HG03060 (cell line): Measurements from ENCODE around the gene GGPS1.
"Not testable (repeated sequence)": the region's sequence is repeated elsewhere in the genome, so short reads cannot be mapped to it uniquely, and the experiment has no call there.

Experiments used
- ATAC-seq: cut with Tn5 transposase; IDR thresholded peaks from one replicate; pipeline ENCODE4 v1.9.1; 2021; ENCODE audit warnings: low read depth, moderate number of reproducible peaks; ENCODE audit not compliant: unreplicated experiment

Gene GGPS1

DNA sequence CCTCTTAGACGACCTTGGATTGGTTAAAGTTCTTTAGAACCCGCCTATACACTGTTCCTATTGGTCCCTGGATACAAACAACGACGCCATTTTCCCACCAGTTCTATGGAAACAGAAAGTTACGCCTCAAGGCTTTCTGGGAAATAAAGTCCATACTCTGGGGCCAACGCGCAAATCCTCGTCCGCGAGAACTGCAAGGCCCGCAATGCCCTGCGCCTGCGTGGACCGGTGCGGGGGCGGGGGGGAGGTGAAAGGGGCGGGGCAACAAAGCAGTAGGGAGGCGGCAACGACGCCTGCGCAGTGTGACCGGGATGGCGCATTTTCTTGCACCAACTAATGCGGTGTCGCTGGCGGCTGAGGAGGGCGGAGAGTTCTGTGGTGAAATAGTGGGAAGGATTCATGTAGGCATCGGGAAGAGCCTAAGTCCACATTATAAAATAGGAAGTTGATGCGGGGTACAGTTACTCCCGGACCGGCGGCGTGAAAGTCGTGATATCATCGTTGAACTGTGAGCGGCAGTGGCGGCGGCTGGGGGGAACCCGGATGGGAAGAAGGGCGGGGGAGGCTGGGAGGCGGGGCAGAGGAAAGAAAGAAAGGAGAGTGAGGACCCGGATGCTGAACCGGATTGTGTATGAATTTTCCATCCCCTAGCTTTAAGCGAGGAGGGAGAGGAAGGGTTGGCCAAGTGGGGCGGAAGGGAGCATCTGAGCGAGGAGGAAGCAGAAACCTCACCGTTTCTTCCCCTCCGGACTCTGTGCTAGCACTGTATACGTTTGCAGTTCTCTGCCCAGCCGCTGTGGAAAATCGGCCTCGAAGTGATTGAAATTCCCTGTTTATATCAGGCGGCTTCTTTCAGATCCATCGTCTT is at the start of gene GGPS1:
GGPS1 (plus strand) TSS at position 300 of the 868 bp plus-strand sequence. CDS start 6,695 bp downstream, outside the sequence.
- peak; percentile 73 for ATAC-seq

DNA sequence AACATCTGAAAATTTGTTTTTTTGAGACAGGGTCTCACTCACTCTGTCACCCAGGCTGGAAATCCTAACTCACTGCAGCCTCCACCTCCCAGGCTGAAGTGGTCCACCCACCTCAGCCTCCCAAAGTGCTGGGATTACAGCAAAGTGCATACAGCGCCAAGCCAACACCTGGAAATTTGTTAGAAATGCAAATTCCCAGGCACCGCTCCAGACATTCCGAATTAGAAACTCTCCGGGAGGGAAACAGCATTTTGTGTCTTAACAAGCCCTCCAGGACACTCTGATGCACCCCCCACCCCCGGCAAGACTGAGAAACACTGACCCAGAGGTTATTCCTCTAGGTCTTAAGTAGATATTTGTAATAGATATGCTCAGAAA is 49.5 kb upstream of the GGPS1 start:
- ATAC-seq: no peak

DNA sequence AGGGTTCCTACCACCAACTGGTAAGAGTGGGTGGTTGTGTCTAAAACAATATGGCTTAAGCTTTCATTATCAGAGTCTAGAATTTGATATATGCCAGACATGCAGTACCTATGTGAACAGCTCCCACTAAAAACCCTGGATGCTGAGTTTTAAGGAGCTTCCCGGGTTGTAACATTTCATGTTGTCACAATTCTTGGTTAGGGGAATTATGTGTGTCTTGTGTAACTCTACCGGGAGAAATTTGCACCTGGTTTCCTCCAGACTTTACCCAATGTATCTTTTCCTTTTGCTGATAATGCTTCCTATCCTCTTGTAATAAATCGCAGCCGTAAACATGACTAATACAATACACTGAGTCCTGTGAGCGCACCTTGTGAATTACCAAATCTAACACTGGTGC is 48.7 kb upstream of the GGPS1 start:
- no peak for ATAC-seq

DNA sequence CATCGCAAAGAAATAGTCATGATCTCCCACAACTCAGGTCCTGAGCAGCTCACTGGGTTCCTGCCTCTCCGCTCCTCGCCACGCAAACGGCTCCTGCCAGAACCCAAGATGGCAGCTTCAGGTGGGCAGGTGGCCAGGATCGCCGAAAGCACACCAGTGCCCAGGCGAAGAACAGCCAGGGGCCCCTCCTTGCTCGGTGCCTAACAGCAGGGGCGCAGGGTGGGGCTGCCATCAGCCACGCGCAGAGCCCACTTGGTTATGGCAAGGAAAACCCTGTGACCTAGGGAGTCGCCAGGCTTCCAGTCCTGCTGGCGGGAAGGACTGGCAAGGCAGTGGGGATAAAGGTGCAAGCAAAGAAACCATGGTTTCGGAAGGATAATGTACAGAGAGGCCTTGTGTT is 47.9 kb upstream of the GGPS1 start:
- no peak for ATAC-seq

DNA sequence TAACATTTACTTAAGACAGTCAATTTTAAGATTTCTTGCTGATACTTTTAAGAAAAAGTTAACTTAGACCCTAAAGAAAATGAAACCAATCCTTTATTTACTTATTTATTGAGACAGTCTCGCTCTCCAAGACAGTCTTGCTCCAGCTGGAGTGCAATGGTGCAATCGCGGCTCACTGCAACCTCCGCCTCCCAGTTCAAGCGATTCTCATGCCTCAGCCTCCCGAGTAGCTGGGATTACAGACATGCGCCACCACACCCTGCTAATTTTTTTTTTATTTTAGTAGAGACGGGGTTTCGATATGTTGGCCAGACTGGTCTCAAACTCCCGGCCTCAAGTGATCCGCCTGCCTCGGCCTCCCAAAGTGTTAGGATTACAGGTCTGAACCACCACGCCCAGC is 44.7 kb upstream of the GGPS1 start:
- ATAC-seq: not testable (repeated sequence)

DNA sequence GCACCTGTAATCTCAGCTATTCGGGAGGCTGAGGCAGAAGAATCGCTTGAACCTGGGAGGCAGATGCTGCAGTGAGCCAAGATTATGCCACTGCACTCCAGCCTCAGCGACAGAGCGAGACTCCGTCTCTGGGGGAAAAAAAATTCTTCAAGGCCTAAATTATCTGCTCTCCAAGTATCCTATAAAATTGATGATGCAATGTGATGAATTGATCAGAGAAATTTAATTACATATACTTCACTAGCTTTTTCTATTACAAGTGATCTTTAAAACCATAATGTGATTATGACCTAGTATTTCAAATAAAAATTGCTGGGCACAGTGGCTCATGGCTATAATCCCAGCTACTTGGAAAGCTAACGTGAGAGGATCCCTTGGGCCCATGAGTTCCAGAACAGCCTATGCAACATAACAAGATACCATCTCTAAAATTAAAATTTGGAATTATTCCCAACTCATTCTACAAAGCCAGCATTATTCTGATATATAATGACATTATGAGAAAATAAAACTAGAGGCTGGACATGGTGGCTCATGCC is 44.1 kb upstream of the GGPS1 start:
- no peak for ATAC-seq

DNA sequence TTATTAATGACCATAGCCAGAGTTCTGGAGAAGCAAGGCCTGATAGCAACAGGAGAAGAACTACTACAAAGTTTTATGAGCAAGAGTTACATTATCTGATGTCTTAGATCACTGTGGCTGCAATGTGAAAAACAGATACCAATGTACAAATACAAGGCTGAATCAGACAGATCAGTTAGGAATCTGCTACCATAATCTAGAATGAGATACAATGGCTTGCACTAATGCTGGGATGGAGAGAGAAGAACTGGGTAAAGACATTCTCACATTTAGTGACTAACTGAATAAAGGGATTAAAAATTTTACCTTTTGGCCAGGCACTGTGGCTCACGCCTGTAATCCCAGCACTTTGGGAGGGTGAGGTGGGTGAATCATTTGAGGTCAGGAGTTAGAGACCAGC is 41.7 kb upstream of the GGPS1 start:
- no peak for ATAC-seq

DNA sequence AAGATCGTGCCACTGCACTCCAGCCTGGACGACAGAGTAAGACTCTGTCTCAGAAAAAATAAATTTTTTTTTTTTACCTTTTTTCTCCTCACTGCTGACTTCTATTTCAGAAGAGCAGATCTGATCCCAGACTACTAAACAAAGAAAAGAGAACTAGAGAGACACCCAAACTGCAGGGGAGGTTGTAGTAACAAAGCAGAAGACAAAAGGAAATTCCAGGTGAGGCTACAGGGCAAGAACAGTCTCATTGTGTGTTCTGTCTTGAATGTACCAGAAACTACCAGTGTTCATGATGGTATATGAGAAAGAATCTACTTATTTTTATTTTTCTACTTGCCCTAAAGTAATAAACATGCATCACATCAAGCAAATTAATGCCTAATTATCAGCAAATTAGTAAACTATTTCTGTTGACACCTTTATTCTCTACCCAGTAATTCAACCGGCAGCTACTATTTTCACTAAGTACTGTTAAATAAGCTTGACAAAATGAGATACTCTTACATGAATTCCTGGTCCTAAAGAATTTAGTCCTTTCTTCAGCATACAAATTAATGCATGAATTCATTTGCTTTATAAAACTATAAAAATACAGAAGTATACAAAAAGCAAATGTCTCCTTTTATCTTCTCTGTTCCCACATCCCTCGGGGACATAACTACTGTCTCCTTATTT is 41.0 kb upstream of the GGPS1 start:
- ATAC-seq: no peak

DNA sequence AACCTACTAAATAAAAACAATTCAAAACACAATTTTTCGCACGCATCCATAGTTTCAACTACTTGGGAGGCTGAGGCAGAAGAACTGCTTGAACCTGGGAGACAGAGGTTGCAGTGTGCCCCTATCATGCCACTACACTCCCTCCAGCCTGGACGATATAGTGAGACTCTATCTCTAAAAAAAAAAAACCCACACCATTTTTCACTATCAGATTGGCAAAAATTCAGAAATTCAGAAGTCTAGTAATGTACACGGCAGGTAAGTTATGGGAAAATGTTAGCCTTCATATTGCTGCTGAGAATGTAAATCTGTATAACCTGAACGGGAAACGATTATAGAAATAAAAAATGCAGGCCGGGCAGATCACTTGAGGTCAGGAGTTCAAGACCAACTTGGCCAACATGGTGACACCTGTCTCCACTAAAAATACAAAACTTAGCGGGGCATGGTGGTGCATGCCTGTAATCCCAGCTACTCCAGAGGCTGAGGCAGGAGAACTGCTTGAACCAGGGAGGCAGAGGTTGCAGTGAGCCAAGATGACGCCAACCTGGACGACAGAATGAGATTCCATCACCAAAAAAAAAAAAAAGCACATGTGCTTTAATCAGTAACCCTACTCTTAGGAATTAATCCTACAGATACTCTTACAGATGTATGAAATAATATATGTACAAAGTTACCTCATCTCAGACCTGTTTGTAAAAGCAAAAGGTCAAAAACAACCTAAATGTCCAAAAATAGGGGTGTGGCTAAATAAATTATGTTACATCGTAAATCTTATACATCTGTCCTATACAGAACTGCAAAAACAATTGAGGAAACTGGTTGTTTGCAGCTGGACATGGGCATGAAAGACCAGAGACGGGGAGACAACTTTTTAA is 38.3 kb upstream of the GGPS1 start:
- ATAC-seq: no peak

DNA sequence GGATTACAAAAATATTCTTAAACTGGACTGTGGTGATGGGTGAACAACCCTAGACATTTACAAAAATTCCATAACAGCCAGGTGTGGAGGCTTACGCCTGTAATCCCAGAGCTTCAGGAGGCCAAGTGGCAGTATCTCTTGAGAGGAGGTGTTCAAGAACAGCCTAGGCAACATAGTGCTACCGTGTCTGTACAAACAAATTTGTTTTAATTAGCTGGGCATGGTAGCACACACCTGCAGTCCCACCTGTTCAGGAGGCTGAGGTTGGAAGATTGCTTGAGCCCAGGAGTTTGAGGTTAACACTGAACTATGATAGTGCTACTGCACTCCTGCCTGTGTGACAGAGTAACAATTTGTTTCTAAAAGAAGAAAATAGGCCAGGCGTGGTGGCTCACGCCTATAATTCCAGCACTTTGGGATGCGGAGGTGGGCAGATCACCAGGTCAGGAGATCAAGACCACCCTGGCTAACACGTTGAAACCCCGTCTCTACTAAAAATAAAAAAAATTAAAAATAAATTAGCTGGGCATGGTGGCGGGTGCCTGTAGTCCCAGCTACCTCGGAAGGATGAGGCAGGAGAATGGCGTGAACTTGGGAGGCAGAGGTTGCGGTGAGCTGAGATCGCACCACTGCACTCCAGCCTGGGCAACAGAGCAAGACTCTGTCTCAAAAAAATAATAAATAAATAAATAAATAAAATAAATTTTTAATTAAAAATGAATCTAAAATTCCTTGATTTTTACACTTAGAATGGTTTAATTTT is 37.4 kb upstream of the GGPS1 start:
- no peak for ATAC-seq

DNA sequence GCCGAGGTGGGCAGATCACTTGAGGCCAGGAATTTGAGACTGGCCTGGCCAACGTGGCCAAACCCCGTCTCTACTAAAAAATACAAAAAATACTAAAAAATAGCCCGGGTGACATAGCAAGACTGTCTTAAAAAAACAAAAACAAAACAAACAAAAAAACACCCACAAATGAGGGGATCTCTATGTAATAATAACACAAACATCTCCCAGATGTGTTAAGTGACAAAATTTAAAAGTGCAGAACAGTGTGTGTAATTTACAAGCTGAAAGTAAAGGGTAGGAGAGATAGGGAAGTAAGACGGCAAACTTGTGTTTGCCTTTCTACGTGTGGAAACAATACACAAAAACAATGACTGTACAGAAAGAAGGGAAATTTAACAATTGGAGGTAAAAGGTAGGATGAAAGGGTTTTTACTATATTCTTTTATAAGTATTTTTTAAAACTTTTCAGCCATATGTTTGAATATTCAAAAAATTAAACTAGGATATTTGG is 36.7 kb upstream of the GGPS1 start:
- ATAC-seq: no peak

DNA sequence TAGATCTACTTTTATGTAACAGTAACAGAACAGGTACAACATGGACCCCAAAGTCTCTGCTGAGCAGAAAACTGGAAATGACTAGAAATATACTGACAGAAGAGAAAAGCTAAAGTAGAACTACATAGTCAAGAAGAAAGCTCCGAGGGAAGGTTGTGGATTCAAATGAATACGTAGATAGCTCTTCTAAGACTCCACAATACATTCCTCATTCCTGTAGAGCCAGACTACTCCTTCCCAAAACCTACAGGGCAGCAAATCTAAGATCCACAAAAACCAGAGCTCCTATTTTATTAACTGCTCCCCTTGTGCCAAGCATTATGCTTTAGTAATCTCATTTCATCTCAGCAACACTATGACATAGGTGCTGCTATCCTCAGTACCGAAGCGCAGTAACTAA is 35.6 kb upstream of the GGPS1 start:
- no peak for ATAC-seq

DNA sequence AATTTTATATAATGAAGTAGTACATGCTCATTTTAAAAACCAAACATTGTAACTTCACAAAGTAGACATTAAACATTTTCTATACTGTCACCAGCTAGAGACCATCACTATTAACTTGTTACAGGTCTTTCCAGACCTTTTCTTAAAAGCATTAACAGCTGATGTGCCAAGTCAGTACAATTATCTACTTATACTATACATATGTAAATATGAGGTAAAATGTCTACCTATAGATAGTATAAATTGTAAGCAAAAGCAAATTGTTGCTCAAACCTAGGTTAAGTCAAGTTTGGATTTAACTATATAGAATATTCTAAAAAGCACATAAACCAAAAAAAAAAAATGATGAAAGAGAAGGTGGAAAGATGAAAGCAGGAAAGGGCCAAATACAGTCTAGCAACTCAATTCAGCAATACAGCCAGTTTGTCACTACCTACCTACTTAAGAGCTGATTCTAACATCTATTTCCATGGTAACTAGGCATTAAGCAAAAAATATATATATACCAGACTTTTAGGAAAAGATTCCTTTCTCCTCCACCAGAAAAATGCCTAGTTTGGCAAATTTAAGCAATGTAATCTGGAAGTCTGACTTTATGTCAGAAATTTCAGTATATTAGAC is 34.9 kb upstream of the GGPS1 start:
- ATAC-seq: no peak

DNA sequence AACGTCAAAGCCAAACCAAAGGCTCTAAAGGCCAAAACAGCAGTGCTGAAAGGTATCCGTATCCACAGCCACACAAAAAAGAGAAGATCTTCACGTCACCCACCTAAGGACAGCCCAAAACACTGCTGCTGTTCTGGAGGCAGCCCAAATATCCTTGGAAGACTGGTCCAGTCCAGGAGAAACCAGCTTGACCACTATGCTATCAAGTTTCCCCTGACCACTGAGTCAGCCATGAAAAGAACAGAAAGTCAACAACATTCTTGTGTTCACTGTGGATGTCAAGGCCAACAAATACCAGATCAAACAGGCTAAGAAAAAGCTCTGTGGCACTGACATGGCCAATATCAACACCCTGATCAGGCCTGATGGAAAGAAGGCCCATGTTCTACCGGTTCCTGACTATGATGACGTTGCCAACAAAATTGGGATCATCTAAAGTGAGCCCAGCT is 32.4 kb upstream of the GGPS1 start:
- no peak for ATAC-seq

DNA sequence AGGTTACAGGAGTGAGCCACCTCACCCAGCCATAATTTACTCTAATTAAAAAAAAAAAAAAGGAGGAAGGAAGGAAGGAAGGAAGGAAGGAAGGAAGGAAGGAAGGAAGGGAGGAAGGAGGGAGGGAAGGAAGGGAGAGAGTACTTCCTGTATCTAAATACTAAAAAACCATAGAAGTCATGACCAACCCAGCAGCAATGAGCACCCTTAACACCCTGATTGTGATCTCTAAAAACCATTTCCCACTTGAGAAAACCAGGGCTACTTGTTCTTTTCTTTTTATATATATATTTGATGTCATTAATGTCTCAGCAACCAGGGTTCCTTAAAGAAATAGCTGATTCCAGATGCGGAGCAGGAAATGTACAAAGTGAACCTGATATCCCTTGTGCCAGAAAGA is 31.6 kb upstream of the GGPS1 start:
- no peak for ATAC-seq

DNA sequence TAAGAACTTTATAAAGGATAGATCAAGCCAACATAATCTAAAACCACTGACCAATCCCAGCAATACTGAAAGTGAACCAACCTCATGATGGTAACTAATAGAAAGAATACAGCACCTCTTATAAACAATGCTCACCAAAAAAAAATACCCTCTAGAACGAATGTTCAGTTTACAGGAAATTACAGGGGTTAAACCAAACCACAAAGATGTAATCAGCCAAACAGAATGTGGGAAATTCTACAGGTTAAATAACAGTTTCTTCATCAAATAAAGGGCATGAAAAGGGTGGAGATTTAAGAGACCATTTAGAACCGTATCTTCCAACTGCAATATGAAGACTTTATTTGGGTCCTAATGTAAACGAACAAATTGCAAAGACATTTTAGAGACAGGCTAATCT is 30.8 kb upstream of the GGPS1 start:
- ATAC-seq: no peak

DNA sequence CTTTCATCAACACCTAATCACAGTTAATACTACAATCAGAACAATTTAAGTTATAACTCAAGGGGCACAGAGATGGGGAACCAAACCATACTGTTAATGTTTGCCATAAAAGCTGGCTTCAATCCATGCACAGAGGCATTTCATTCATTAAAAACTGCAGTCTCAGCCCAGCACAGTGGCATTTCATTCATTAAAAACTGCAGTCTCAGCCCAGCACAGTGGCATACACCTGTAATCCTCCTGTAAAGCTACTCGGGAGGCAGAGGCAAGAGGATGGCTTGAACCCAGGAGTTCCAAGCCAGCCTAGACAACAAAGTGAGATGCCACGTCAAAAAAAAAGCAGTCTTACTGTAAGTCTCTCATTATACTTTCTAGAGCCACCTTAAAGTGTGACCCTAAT is 29.6 kb upstream of the GGPS1 start:
- no peak for ATAC-seq

DNA sequence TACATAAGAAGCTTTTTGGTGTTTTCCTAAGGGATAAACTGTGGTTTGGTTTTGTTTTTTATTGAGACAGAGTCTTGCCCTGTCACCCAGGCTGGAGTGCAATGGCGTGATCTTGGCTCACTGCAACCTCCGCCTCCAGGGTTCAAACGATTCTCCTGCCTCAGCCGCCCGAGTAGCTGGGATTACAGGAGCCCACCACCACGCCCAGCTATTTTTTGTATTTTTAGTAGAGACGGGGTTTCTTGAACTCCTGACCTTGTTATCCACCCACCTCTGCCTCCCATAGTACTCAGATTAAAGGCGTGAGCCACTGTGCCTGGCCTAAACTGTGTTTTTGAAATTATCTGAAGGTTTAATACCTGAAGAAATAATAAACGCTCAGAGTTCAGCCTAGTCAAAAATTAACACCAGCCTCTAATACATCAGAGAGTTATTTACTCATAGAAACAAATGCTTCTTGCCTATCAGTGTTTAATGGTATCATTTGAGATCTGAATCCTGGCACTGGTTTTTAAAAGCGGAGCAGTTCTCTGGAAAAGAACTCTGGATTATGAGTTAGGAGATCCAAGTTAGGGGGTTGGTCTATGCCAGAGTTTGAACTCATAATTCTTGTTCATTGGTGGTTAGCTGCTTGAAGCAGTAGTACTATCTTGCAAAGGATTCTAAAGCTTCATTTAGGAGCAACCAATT is 29.1 kb upstream of the GGPS1 start:
- ATAC-seq: no peak

DNA sequence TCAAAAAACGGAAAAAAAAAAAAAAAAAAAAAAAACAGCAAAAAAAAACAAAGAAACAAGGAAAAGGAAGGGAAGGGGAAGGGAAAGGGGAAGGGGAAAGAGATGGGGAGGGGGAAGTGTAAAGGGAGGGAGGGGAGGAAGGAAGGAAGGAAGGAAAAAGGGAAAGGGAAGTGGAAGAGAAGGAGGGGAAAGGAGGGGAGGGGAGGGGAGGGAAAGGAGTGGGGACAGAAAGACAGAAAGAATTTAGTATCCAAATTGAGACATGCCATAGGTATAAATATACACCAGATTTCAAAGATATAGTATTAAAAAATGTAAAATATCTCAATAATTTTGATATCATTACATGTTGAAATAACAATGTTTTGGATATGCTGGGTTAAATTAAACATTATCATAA is 26.2 kb upstream of the GGPS1 start:
- no peak for ATAC-seq
